ENCODE results near the gene GLG1.
"Not testable (repeated sequence)": the region's sequence is repeated elsewhere in the genome, so short reads cannot be mapped to it uniquely, and the experiment has no call there.

GLG1 gene

DNA sequence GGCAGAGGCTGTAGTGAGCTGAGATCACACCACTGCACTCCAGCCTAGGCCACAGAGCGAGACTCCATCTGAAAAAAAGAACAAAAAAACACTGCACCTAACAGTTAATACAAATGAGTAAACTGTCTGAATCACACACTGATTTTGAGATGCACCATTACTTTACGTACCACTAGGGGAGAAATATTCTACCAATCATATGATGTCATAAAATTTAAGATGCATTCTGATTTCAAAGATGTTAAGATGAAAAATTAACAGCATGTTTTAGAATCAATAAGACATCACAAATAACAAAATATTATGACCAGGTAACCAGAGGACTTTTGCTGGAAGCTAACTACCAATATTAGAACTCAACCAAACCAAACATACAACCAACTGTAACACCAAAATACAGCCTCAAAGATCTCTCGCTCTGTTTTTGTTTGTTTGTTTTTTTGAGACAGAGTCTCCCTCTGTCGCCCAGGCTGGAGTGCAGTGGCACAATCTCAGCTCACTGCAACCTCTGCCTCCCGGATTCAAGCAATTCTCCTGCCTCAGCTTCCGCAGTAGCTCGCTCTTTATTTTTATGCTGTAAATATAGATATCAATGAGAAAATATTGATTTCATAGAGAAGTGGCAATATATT, 31.6 kb downstream of the GLG1 start:
- no peak for DNase-seq (ENCODE audit: low read depth)

DNA sequence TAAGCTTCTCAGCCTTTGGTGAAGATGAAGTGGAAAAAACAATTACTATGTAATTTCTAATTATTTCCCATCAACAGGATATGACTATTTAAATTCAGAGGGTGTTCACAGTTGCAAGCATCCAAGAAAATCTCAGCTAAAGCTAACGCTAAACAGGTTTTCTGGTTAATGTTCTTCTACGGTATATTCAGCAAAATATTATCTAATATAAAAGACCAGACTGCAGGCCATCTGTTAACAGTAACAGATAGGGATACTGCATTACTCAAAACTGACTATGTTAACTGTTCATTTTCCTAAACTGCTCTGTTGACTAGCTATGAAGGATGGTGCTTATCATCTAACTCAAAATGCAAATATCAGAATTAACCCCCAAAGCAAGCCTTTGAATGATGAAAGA, 32.8 kb downstream of the GLG1 start:
- DNase-seq (ENCODE audit: low read depth) = no peak

DNA sequence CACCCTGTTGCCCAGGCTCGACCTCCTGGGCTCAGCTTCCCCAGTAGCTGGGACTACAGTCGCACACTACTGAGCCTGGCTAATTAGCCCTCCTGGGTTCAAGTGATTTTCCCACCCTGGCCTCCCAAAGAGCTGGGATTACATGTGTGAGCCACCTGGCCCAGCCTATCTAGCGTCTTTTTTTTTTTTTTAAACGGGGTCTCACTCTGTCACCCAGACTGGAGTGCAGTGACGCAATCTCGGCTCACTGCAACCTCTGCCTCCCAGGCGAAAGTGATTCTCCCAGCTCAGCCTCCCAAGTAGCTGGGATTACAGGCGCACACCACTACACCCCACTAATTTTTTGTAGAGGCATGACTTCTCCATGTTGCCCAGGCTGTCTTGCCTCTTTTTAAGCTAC, 33.3 kb downstream of the GLG1 start:
- DNase-seq (ENCODE audit: low read depth) = no peak

DNA sequence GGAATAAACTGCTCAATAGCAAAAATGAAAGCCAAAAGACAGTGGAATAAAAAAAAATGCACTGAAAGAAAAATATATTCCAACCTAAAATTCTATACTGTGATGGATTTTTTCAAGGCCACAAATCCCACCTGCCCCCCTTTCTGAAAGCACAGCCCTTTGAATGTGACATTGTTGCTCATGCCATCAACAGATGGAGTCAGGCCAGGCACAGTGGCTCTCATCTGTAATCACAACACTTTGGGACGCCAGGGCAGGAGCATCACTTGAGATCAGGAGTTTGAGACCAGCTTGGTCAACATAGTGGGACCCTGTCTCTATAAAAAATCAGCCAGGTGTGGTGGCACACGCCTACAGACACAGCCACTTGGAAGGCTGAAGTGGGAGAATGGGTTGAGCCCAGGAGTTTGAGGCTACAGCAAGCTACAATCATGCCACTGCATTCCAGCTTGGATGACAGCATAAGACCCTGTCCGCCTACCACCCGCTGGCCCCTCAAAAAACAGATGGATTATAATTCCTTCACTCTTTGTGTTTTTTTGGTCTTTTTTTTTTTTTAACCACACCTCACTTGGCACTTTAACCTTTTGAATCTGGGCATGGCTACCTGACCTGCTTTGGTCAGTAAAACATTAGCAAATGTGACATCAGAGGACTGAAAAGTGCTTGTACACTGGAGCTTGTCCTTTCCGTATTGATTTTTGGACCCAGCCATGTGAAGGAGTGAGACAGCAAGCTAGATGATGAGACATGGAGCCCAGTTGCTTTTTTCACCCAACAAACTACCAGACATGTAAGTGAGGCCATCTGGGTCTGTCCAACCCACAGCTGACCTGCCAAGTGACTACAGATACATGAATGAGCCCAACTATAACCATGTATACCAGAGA, 36.3 kb downstream of the GLG1 start:
- no peak for DNase-seq (ENCODE audit: low read depth)

DNA sequence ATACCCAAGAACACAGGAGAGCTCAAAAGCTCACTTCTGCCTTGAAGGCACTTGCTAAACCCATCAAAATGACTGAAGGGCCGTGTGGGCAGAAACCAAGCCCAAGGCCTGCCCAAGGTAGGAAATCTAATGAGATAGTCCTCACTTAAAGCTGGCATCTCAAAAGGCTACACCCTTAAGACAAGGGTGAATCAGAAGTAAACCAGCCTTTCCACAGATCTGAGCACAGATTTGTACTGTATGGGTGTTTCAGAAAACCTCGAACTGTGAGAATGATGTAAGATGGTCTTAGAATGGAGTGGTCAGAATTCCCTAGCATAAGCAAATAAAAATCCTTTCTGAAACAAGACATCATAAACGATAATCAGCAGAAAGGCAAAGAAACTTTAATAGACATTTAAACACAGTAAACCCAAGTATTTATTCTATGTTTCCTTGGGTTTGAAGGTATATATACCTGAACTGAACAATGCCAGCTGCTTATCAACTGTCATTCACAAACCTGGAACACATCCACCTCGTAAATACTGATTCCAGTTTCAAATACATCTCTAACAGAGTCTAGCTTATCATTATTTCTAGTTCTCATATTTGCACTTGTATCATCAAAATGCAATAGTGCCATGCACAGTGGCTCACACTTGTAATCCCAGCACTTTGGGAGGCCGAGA, 37.8 kb downstream of the GLG1 start:
- DNase-seq (ENCODE audit: low read depth) = peak; percentile 69

DNA sequence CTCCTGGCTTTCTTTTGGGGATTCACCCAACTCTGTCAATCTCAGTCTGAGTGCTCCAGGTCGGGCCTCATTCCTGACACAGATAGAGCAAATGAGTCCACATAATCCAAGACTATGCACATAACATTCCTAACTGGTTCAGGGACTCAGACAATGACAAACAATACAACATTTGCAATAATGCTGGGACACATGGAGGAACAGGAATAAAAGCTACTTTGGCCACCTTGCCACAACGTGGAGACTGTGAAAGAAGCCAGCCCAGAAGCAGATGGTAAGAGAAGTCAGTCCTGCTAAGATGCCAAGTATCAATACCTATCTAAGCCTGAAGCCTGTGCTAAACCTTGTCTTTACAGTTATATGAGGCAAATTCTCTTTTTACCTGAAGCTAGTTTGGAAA, 39.0 kb downstream of the GLG1 start:
- no peak for DNase-seq (ENCODE audit: low read depth)

DNA sequence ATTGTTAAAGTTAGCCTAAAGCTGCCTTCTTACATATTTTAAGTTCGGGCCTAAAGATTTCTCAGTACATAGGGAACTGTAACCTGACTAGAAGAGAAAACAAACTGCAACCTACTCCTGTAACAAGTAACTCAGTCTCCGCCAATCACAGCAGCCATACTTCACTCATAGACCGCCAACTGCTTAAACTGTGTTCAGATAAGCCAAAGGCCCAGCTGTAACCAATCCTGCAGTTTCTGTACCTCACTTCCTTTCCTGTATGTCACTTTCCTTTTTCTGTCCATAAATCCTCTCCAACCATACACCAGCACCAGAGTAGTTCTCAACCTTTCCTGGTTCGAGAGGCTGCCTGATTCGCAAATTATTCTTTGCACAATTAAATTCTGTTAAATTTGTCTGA, 41.5 kb downstream of the GLG1 start:
- no peak for DNase-seq (ENCODE audit: low read depth)

DNA sequence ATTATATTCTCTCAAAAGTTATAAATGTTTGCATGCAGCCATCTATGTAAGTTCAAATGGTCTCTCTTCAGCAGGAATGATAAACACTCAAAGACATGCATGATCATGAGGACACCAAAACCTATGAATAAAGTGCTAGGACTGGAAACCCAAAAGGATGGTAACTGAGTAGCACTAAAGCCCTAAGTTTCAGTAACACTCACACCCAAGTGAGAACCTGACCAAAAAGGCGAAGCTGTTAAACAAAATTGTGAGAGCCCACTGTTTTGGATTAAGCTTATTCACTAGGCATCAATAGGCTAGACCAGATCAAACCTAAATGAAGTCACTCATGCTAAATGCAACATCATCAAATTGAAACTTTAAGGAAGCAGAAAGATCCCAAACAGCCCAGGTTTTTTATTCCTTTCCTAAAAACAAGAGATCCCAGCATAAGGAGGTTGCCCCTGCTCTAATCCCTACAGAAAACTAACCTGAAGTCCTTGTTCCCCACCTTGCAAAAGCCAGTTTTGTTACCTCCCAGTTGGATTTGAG, 42.4 kb downstream of the GLG1 start:
- DNase-seq (ENCODE audit: low read depth) = no peak

DNA sequence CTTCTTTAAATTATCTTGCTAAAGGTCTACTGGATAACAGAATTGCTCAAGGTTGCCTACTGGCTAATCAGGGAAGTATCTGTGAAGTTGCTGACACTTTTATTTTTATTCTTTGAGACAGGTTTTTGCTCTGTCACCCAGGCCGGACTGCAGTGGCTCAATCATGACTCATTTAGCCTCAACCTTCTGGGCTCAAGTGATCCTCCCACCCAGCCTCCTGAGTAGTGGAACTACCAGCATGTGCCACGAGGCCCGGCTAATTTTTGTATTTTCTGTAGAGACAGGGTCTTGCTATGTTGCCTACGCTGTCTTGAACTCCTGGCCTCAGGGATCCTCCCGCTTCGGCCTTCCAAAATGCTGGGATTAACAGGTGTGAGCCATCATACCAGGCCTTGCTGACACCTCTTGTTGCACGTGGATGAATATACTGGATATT, 43.1 kb downstream of the GLG1 start:
- peak; percentile 71 for DNase-seq (ENCODE audit: low read depth)

DNA sequence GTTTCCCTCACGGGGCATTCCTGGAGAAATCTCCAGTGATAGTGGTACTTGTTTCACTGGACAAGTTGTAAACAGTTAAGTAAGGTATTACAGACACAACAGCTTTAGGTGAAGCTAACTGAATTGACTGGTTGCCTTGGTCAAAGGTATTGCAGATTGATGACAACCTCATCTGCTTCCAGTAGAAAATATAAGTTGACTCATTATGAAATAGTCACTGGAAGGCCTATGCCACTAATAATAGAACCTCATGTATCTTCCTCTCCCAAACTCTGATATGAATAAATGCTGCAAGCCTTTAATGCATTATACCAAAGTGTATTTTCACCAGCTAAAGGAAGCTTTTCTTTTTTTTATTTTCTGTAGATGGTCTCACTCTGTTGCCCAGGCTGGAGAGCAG, 44.8 kb downstream of the GLG1 start:
- DNase-seq (ENCODE audit: low read depth) = no peak

DNA sequence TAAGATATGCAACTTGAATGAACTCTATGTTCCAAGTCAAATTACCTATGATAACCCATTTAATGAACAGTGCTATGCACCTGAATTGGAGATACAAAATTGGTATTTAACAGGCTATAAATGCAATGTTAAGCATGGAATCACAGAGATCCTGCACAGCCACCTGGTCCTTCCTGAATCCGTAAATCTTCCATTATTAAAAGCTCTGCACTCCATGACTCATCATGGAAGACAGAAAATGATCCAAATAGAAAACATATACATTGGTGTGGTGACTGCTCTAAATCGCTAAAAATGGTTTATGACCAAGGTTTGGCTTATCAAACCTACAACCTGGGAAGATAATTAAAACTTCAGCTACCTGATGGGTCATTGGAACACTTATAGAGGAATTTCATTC, 45.3 kb downstream of the GLG1 start:
- DNase-seq (ENCODE audit: low read depth) = no peak

DNA sequence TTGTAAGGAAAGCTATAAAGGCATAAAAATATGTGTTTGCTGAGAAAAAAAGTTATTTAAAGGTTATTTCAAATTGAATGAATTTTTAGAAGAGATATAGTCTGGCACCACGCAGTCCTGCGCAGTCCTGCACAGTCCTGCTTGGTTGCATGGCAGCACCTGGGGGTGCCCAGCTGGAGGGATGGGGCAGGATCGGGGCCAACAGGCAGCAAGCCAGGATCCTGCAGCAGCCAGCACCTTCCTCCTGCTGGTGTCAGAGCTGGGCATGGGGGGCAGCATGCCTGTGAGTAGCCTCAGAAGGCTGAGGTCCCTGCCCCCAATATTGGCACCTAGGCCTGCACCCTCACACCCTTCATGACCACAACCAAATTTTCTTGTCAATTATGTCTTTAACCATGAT, 46.0 kb downstream of the GLG1 start:
- no peak for DNase-seq (ENCODE audit: low read depth)

DNA sequence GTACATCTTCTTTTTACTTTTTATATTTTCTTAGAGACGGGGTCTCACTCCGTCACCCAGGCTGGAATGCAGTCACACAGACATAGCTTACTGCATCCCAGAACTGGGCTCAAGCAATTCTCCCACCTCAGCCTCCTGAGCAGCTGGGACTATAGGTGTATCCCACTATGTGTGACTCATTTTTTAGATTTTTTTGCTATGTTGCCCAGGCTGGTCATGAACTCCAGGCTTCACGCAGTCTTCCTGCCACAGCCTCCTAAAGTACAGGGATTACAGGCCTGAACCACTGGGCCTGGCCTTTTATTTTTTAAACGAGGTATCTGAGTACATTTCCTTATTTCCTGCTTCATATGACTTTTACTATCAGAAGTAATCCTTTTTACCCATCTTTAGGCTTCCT, 48.0 kb downstream of the GLG1 start:
- DNase-seq (ENCODE audit: low read depth) = no peak

DNA sequence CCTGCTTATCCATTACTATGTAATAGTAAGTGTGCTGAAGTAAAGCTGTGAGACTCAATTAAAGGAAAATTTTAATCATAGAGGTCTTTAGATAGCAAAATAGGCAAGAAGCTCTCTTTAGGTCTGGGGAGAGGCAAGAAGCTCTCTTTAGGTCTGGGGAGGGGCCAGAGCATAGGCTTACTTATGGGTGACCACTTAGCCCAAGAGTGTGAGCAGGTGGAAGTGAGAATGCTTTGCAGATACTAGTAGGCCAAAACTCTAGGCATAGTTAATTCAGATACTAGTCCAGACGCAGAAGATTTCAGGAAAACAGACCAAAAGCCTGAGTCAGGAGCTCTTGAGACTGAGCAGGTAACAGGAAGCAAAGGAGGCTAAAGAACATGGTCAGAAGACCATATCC, 49.6 kb downstream of the GLG1 start:
- no peak for DNase-seq (ENCODE audit: low read depth)

DNA sequence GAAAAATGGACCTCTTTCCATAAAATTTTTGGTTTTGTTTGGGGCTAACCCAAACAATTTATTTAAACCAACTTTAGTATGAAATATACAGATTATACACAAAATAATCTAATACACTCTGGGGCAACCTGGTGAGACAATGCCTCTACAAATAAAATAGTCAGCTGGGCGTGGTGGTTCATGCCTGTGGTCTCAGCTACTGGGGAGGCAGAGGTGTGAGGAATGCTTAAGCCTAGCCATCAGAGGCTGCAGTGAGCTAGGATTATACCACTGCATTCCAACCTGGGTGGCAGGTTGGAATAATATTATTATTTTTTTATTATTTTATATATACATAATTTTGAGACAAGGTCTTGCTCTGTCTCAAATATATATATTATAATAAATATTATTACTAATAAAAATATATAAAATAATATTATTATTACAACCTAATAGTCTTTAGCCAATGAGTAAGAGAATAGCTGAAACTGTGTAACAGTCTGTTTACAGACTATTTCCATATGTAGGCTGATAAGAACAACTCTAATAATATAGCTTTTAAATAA, 50.5 kb downstream of the GLG1 start:
- DNase-seq (ENCODE audit: low read depth) = peak; percentile 37

DNA sequence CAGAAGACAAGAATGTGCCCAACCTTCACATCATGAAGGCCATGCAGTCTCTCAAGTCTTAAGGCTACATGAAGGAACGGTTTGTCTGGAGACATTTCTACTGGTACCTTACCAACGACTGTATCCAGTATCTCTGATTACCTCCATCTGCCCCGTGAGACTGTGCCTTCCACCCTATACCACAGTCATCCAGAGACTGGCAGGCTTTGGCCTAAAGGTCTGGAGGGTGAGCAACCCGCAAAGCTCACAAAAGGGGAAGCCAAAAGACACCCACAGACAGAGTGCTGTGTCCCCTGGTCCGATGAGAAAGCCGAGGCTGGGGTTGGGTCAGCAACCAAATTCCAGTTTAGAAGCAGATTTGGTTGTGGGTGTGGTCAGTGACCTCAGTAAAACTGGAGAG, 54.6 kb downstream of the GLG1 start:
- DNase-seq (ENCODE audit: low read depth) = not testable (repeated sequence)

DNA sequence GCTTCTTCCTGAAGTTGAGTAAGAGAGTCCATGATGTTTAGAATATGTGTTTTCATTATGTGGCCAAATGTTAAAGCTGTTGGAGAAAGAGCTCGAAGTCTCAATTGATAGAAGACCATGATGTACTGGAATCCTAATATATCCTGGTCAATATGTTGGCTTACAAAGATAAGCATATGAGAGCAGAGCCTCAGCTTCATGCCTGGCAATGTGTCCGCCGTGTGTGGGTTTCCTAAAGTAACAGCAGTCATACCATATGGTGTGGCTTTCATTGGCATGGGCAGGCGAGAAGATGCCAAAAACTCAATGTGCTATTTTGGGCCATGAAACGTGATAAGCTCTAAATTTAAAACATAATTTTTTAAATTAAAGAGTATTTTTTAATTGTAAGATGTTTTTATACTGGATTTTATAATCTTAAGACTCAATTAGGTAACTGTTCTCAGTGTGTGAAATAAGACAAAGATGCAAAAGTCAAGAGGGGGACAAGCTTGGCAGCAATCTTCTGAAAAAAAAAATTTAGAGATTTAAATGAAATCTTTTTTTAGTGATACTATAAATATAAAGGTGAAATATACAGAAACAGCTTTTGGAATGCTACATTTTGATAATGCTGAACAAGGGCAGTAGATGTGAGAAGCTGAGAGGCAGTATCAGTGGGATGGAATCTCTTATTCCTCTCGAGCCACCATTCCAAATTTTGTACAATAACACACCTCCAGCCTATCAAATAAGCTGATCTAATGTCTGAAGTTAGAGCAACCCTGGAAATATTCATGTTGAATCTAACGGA, 56.5 kb downstream of the GLG1 start:
- not testable (repeated sequence) for DNase-seq (ENCODE audit: low read depth)

DNA sequence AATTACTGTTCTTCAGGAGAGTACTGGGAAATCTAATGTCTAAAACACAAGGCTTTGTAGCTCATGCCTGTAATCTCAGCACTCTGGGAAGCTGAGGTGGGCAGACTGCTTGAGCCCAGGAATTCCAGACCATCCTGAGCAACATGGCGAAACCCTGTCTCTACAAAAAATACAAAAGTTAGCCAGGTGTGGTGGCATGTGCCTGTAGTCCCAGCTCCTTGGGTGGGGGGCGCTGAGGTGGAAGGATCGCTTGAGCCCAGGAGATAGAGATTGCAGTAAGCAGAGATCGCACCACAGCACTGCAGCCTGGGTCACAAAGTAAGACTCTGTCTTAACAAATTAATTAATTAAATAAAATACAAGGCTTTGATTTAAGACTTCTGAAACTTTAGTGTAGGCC, 60.8 kb downstream of the GLG1 start:
- not testable (repeated sequence) for DNase-seq (ENCODE audit: low read depth)

DNA sequence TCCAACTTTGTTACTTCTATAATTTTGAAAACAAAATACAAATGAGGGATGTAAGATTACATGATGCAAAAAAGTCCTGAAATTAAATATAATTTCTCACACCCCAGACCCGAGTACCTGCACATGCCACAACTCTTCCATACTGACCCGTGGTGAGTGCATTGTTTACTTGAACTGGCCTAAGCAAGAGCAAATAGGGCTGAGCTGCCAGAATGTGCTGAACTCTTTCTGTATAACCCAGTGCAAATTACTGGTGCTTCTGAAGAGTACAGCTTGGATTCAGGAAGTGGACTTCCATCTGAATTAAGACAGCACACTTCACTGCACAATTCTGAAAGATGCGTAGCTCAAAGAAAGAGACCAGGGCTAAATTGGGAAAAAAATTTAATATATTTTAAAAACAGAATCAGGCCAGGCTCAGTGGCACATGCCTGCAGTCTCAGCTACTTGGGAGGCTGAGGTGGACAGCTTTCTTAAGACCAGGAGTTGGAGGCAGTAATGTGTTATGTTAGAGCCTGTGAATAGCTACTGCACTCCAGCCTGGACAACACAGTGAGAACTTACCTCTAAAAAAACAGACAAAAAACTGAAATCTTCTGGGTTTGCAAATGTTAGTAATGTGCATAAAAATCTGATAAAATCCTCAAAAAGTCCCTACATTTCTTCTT, 63.9 kb downstream of the GLG1 start:
- DNase-seq (ENCODE audit: low read depth) = not testable (repeated sequence)

DNA sequence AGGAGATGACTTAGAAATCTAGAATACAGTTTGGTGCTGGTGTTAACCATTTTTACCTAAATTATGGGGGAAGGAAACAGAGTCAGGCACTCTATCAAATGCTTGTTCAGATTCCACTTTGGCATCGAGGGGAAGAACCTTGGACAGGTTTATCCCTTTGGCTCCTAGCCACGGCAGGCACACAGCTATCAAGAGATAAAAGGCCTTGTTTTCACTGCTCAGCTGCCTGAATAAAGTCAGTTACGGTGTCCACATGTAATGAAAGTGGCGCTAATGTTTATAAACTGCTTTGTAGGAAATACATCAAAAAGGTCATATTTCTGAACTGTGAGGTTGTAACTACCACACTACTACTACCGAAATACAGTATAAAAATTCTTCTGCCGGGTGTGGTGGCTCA, 66.3 kb downstream of the GLG1 start:
- DNase-seq (ENCODE audit: low read depth) = peak; percentile 12

DNA sequence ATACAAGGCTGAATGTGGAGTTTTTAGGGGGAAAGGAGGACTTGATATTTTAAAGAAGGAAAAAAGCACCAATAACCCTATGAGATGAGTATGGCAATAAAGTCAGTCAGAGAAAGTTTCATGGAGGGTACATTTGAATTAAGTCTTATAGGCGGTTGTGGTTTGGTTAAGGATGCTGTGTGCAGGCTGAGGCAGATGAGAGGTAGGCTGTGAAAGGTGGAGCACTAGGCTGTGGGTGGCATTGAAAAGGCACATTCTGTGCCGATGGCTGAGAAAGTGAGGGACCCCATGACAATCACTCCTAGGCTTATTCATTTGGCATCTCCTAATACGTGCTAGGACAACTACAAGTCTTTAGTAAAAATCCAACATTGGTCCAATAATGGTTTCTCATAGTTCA, 68.1 kb downstream of the GLG1 start:
- DNase-seq (ENCODE audit: low read depth) = not testable (repeated sequence)
